IMR-90 (cell line): ENCODE results near the gene TEAD1. TPM values are rescaled to one million over a fixed set of nuclear protein-coding genes. Genes with fewer than 3 reads are reported as not detected.

Source experiments
- ATAC-seq: fragments of 200-7000 bp; cut with Tn5 transposase; 2 replicates; pipeline ENCODE4 v1.9.1; 2020; ENCODE audit warnings: low read depth, mild to moderate bottlenecking, moderate library complexity
- BruUV-seq: library from RNA; stranded (reverse); fragments of 400-500 nt; replicated peaks from 2 replicates; lab custom pipeline; 2021; lab: Mats Ljungman, UMichigan
- CTCF ChIA-PET: fragments of 300-600 bp; formaldehyde crosslinking; extraction: SDS; loops from one replicate; lab custom pipeline; 2021; ENCODE audit warnings: antibody characterized with exemption; lab: Yijun Ruan, JAX
- POLR2A ChIA-PET: fragments of 300-600 bp; sonication (Branson Sonifier 250); formaldehyde crosslinking; loops from one replicate; lab custom pipeline; 2022; ENCODE audit warnings: antibody characterized with exemption; ENCODE audit not compliant: unreplicated experiment; lab: Charles Lee
- DNase-seq: peaks from one replicate; pipeline ENCODE4 v3.0.0; 2013
- H2AFZ ChIP-seq: replicated peaks from 2 replicates; pipeline ENCODE3; 2013; ENCODE audit warnings: low read length, mild to moderate bottlenecking; ENCODE audit not compliant: poor library complexity
- H2AK5ac ChIP-seq: 2 replicates; pipeline ENCODE4 v1.6.1; 2013; ENCODE audit warnings: low read depth, low read length, inconsistent platforms
- H2AK9ac ChIP-seq: replicated peaks from 2 replicates; pipeline ENCODE3; 2013; ENCODE audit warnings: mild to moderate bottlenecking, low read depth, low read length, moderate library complexity; ENCODE audit not compliant: poor library complexity
- H2BK120ac ChIP-seq: 2 replicates; pipeline ENCODE4 v1.6.1; 2013; ENCODE audit warnings: low read depth, low read length, inconsistent platforms
- H2BK15ac ChIP-seq: 3 replicates; pipeline ENCODE4 v1.6.1; 2013; ENCODE audit warnings: low read depth, low read length, inconsistent platforms
- H2BK20ac ChIP-seq: 2 replicates; pipeline ENCODE4 v1.6.1; 2013; ENCODE audit warnings: low read depth, mild to moderate bottlenecking, inconsistent platforms, low read length, moderate library complexity
- H2BK5ac ChIP-seq: 2 replicates; pipeline ENCODE4 v1.6.1; 2013; ENCODE audit warnings: mild to moderate bottlenecking, low read depth, low read length, inconsistent platforms; ENCODE audit not compliant: poor library complexity, severe bottlenecking
- H3K14ac ChIP-seq: replicated peaks from 2 replicates; pipeline ENCODE4 v1.6.1; 2013; ENCODE audit warnings: low read depth, low read length, inconsistent platforms
- H3K18ac ChIP-seq: 2 replicates; pipeline ENCODE4 v1.6.1; 2013; ENCODE audit warnings: low read depth, low read length, control low read depth
- H3K23ac ChIP-seq: 2 replicates; pipeline ENCODE4 v1.6.1; 2013; ENCODE audit warnings: low read depth, low read length, inconsistent platforms
- H3K27ac ChIP-seq: 2 replicates; pipeline ENCODE4 v1.5.1; 2013; ENCODE audit warnings: mild to moderate bottlenecking, control low read depth, low read length; ENCODE audit not compliant: insufficient read depth
- H3K27me3 ChIP-seq: 2 replicates; pipeline ENCODE4 v1.6.1; 2013; ENCODE audit warnings: low read length; ENCODE audit not compliant: control insufficient read depth, insufficient read depth
- H3K36me3 ChIP-seq: 2 replicates; pipeline ENCODE4 v1.6.1; 2013; ENCODE audit warnings: low read length, mixed read lengths; ENCODE audit not compliant: control insufficient read depth, insufficient read depth
- H3K4ac ChIP-seq: 2 replicates; pipeline ENCODE4 v1.6.1; 2013; ENCODE audit warnings: low read depth, low read length, inconsistent platforms
- H3K4me1 ChIP-seq: 2 replicates; pipeline ENCODE4 v1.6.1; 2013; ENCODE audit warnings: low read length, mixed read lengths; ENCODE audit not compliant: control insufficient read depth, insufficient read depth
- H3K4me2 ChIP-seq: 2 replicates; pipeline ENCODE4 v1.6.1; 2013; ENCODE audit warnings: low read depth, mild to moderate bottlenecking, control low read depth, low read length, moderate library complexity
- H3K4me3 ChIP-seq: 2 replicates; pipeline ENCODE4 v1.5.1; 2013; ENCODE audit warnings: low read depth, mild to moderate bottlenecking, control low read depth, low read length, moderate library complexity; ENCODE audit not compliant: insufficient read depth
- H3K56ac ChIP-seq: 2 replicates; pipeline ENCODE4 v1.6.1; 2013; ENCODE audit warnings: low read length, inconsistent platforms; ENCODE audit not compliant: insufficient read depth; ENCODE audit errors: extremely low read depth
- H3K79me1 ChIP-seq, 2 experiments: 2 replicates each; pipeline ENCODE4 v1.6.1; 2013; ENCODE audit warnings: low read length in 2 of 2, inconsistent platforms in 1 of 2, low read depth in 1 of 2
- H3K9ac ChIP-seq: 2 replicates; pipeline ENCODE4 v1.6.1; 2013; ENCODE audit warnings: low read depth, low read length, control low read depth
- H3K9me1 ChIP-seq: 2 replicates; pipeline ENCODE4 v1.6.1; 2013; ENCODE audit warnings: low read length, inconsistent platforms; ENCODE audit not compliant: insufficient read depth
- H3K9me3 ChIP-seq: 2 replicates; pipeline ENCODE4 v1.6.1; 2013; ENCODE audit warnings: low read length; ENCODE audit not compliant: control insufficient read depth, insufficient read depth
- H4K20me1 ChIP-seq: 2 replicates; pipeline ENCODE4 v1.6.1; 2013; ENCODE audit warnings: low read length, inconsistent platforms; ENCODE audit not compliant: insufficient read depth
- H4K5ac ChIP-seq: 2 replicates; pipeline ENCODE4 v1.6.1; 2013; ENCODE audit warnings: mild to moderate bottlenecking, low read depth, low read length, control low read depth
- H4K8ac ChIP-seq, 2 experiments: 2 replicates each; pipeline ENCODE4 v1.6.1; 2013; ENCODE audit warnings: low read depth in 2 of 2, low read length in 2 of 2, control low read depth in 1 of 2, inconsistent platforms in 1 of 2
- H4K91ac ChIP-seq: 2 replicates; pipeline ENCODE4 v1.6.1; 2013; ENCODE audit warnings: low read depth, low read length, inconsistent platforms; ENCODE audit not compliant: insufficient read depth
- BHLHE40 ChIP-seq: fragments of 150-350 bp; IDR thresholded peaks from 2 replicates; pipeline ENCODE4 v1.6.1; 2016; ENCODE audit warnings: mild to moderate bottlenecking, low read depth, low read length
- CEBPB ChIP-seq: IDR thresholded peaks from 2 replicates; pipeline ENCODE4 v1.6.1; 2012; ENCODE audit warnings: low read depth, low read length, improper control_type of control experiment
- CHD1 ChIP-seq: IDR thresholded peaks from 2 replicates; pipeline ENCODE4 v1.6.1; 2012; ENCODE audit warnings: low read depth, low read length, improper control_type of control experiment
- CTCF ChIP-seq: conservative IDR thresholded peaks from 2 replicates; pipeline ENCODE4 v1.5.1; 2012; ENCODE audit warnings: mild to moderate bottlenecking, low read depth, low read length, improper control_type of control experiment
- ELK1 ChIP-seq: fragments of 150-350 bp; IDR thresholded peaks from 2 replicates; pipeline ENCODE4 v1.6.1; 2016; ENCODE audit warnings: low read depth, mild to moderate bottlenecking, low read length, moderate library complexity, borderline replicate concordance
- FOS ChIP-seq: fragments of 150-350 bp; IDR thresholded peaks from 2 replicates; pipeline ENCODE4 v1.6.1; 2016; ENCODE audit warnings: low read depth, low read length
- MAFK ChIP-seq: IDR thresholded peaks from 2 replicates; pipeline ENCODE4 v1.6.1; 2012; ENCODE audit warnings: low read depth, low read length, improper control_type of control experiment
- MAZ ChIP-seq: IDR thresholded peaks from 2 replicates; pipeline ENCODE4 v1.6.1; 2012; ENCODE audit warnings: low read depth, mild to moderate bottlenecking, low read length, improper control_type of control experiment, moderate library complexity, borderline replicate concordance
- MXI1 ChIP-seq: IDR thresholded peaks from 2 replicates; pipeline ENCODE4 v1.6.1; 2012; ENCODE audit warnings: low read depth, mild to moderate bottlenecking, low read length, moderate library complexity, borderline replicate concordance
- NFE2L2 ChIP-seq: fragments of 150-350 bp; IDR thresholded peaks from 2 replicates; pipeline ENCODE4 v1.6.1; 2016; ENCODE audit warnings: low read depth, mild to moderate bottlenecking, low read length
- POLR2A ChIP-seq: IDR thresholded peaks from 2 replicates; pipeline ENCODE4 v1.6.1; 2012; ENCODE audit warnings: mild to moderate bottlenecking, low read depth, low read length
- RAD21 ChIP-seq: IDR thresholded peaks from 2 replicates; pipeline ENCODE4 v1.6.1; 2012; ENCODE audit warnings: low read length, improper control_type of control experiment
- RCOR1 ChIP-seq: IDR thresholded peaks from 2 replicates; pipeline ENCODE4 v1.6.1; 2012; ENCODE audit warnings: mild to moderate bottlenecking, low read length, improper control_type of control experiment; ENCODE audit not compliant: insufficient replicate concordance
- RFX5 ChIP-seq: IDR thresholded peaks from 2 replicates; pipeline ENCODE4 v1.8.0; 2012; ENCODE audit warnings: low read depth, mild to moderate bottlenecking, low read length, moderate library complexity
- SMC3 ChIP-seq: fragments of 150-350 bp; IDR thresholded peaks from 2 replicates; pipeline ENCODE4 v1.6.1; 2016; ENCODE audit warnings: low read depth, mild to moderate bottlenecking, antibody characterized with exemption, low read length, moderate library complexity
- USF2 ChIP-seq: fragments of 150-350 bp; IDR thresholded peaks from 2 replicates; pipeline ENCODE4 v1.6.1; 2017; ENCODE audit warnings: mild to moderate bottlenecking, antibody characterized with exemption, low read length, low read depth
- WGBS, 2 experiments: methylation state at CpG; one replicate each; pipeline versions ENCODE4 v1.1.5 to v1.1.7; 2013; ENCODE audit warnings: missing lambda C conversion rate in 2 of 2; ENCODE audit not compliant: insufficient read length in 1 of 2; ENCODE audit errors: extremely low coverage in 2 of 2; 5-methylcytosine and 5-hydroxymethylcytosine counted together
- dilution Hi-C: fragments of 300-500 bp; cut with HindIII; formaldehyde crosslinking; loops from one replicate; pipeline ENCODE4 v1.14.3; 2018; ENCODE audit warnings: low sequenced_read_pairs; ENCODE audit not compliant: unreplicated experiment
- in situ Hi-C: fragments of 300-500 bp; cut with MboI; formaldehyde crosslinking; loops from 3 replicates; pipeline ENCODE4 v1.14.3; 2019; ENCODE audit warnings: low sequenced_read_pairs, inconsistent platforms, mixed read lengths
- intact Hi-C: fragments of 100-400 bp; cut with micrococcal nuclease; formaldehyde crosslinking; loops from 2 replicates; pipeline ENCODE4 v1.10.0; 2022
- polyA plus RNA-seq, 3 experiments: library from polyadenylated mRNA; depleted of rRNA; stranded (reverse); fragments of >200 nt; gene quantifications; 2 replicates each; pipeline ENCODE4 v1.2.3, GENCODE V29; 2012; ENCODE audit warnings: low replicate concordance in 1 of 3
- total RNA-seq: library from RNA; depleted of rRNA; stranded (reverse); fragments of >200 nt; gene quantifications from 2 replicates; pipeline ENCODE4 v1.2.3, GENCODE V29; 2012

Gene TEAD1
- total and polyA plus RNA-seq, 2 of the 4 experiments (the other 2 are of a cell fraction): 51.8 to 69.2 TPM

- H3K27ac ChIP-seq: no peak overlapping the region
- no peak overlapping the region for H3K23ac ChIP-seq
- no peak overlapping the region for H2BK20ac ChIP-seq
- H4K8ac ChIP-seq: no peak overlapping the region
- POLR2A ChIA-PET: no interaction called here
- H4K5ac ChIP-seq: no peak overlapping the region
- no peak overlapping the region for H3K4me3 ChIP-seq
- no peak overlapping the region for H2AK9ac ChIP-seq
- H2BK120ac ChIP-seq: no peak overlapping the region
- H3K9ac ChIP-seq: no peak overlapping the region
- no peak overlapping the region for H2BK5ac ChIP-seq
- ATAC-seq (no peak), DNase-seq (no peak)
- H3K27me3 ChIP-seq: no peaks in the 10 kb centered on the region
- no peak for TF ChIP-seq RCOR1
- no peak for TF ChIP-seq RAD21
- no peak for TF ChIP-seq ELK1
- no peak for TF ChIP-seq MAZ
- no peak for TF ChIP-seq NFE2L2
- no peak for TF ChIP-seq SMC3
- no peak for TF ChIP-seq MXI1
- TF ChIP-seq CHD1: no peak
- TF ChIP-seq FOS: no peak
- no peak for TF ChIP-seq CTCF
- TF ChIP-seq RFX5: no peak
- TF ChIP-seq POLR2A: no peak
- no peak for TF ChIP-seq BHLHE40
- no peak for TF ChIP-seq MAFK
- no peak for TF ChIP-seq CEBPB
- no peak for TF ChIP-seq USF2
- H3K4me1 ChIP-seq: peaks cover 8% of the 10 kb centered on the region
- no peak overlapping the region for H2AFZ ChIP-seq
- dilution Hi-C loops: no loop called here
- H3K36me3 ChIP-seq: no peaks in the 10 kb centered on the region
- BruUV-seq: no TSS peak
- no CpG with 5 or more reads among the region's 2 CpGs for WGBS, 2 experiments
- no peak overlapping the region for H3K18ac ChIP-seq
- no peak overlapping the region for H2BK15ac ChIP-seq
- peaks cover 4% of the 10 kb centered on the region for H3K9me3 ChIP-seq
- H3K79me1 ChIP-seq: no peaks in the 10 kb centered on the region
- no peak overlapping the region for H4K91ac ChIP-seq
- H4K20me1 ChIP-seq: no peaks in the 10 kb centered on the region
- H2AK5ac ChIP-seq: no peak overlapping the region
- H3K14ac ChIP-seq: no peak overlapping the region
- H3K9me1 ChIP-seq: peaks cover 6% of the 10 kb centered on the region; the same call in 1 of the 2 replicates
- intact Hi-C loops: no loop called here
- in situ Hi-C loops: no loop called here
- CTCF ChIA-PET: no interaction called here
- H3K56ac ChIP-seq: no peak overlapping the region
- H3K4me2 ChIP-seq: no peak overlapping the region
- no peak overlapping the region for H3K4ac ChIP-seq
These were observed 27.7 kb upstream of the TEAD1 start for GRCh38 chr11:12646478-12646877.
